Measurements from ENCODE around the gene ZNF695. TPM values are rescaled to one million over a fixed set of nuclear protein-coding genes. Genes with fewer than 3 reads are reported as not detected.

ZNF695 gene
- total and polyA plus RNA-seq, 9 of the 15 experiments (the other 6 are each of a cell fraction or from before 2014, with no cell fraction given): 8.7 to 15.2 (median 10.9) TPM

DNA sequence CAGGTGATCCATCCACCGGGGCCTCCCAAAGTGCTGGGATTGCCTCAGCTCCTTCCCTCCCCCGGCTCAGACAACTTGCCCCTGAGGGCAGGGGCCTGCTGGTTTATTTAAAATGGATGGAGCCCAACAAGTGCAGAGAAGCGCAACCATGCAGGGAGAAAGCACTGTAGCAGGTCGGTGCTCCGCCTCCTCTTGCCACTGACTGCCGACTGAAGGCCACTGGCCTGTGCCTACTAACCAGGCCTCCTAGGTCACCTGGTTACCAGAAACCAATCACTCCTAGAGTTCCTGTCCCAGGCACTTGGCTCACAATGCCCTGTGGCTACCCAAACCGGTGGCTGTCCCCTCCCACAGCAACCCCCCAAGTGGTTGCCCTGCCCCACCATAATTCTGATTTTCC is 35.9 kb downstream of the ZNF695 start (continued):
- no peak for TF ChIP-seq ZBED1 (IDR thresholded peaks at IDR 0.05)
- TF ChIP-seq, protein P1, sequence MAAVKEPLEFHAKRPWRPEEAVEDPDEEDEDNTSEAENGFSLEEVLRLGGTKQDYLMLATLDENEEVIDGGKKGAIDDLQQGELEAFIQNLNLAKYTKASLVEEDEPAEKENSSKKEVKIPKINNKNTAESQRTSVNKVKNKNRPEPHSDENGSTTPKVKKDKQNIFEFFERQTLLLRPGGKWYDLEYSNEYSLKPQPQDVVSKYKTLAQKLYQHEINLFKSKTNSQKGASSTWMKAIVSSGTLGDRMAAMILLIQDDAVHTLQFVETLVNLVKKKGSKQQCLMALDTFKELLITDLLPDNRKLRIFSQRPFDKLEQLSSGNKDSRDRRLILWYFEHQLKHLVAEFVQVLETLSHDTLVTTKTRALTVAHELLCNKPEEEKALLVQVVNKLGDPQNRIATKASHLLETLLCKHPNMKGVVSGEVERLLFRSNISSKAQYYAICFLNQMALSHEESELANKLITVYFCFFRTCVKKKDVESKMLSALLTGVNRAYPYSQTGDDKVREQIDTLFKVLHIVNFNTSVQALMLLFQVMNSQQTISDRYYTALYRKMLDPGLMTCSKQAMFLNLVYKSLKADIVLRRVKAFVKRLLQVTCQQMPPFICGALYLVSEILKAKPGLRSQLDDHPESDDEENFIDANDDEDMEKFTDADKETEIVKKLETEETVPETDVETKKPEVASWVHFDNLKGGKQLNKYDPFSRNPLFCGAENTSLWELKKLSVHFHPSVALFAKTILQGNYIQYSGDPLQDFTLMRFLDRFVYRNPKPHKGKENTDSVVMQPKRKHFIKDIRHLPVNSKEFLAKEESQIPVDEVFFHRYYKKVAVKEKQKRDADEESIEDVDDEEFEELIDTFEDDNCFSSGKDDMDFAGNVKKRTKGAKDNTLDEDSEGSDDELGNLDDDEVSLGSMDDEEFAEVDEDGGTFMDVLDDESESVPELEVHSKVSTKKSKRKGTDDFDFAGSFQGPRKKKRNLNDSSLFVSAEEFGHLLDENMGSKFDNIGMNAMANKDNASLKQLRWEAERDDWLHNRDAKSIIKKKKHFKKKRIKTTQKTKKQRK (IDR thresholded peaks at IDR 0.05; ENCODE audit: borderline replicate concordance, low read depth, low read length): no peak
- TF ChIP-seq ZNF561 (CRISPR knock-in tag; conservative IDR thresholded peaks at IDR 0.05): no peak
- TF ChIP-seq STAG1 (CRISPR knock-in tag; IDR thresholded peaks at IDR 0.05; ENCODE audit: borderline replicate concordance): no peak
- TF ChIP-seq FOXK1 (CRISPR knock-in tag; IDR thresholded peaks at IDR 0.05; ENCODE audit: borderline replicate concordance): no peak
- TF ChIP-seq NFIC (IDR thresholded peaks at IDR 0.05): no peak
- TF ChIP-seq NFIX (CRISPR knock-in tag; IDR thresholded peaks at IDR 0.05; ENCODE audit: low read depth): no peak

DNA sequence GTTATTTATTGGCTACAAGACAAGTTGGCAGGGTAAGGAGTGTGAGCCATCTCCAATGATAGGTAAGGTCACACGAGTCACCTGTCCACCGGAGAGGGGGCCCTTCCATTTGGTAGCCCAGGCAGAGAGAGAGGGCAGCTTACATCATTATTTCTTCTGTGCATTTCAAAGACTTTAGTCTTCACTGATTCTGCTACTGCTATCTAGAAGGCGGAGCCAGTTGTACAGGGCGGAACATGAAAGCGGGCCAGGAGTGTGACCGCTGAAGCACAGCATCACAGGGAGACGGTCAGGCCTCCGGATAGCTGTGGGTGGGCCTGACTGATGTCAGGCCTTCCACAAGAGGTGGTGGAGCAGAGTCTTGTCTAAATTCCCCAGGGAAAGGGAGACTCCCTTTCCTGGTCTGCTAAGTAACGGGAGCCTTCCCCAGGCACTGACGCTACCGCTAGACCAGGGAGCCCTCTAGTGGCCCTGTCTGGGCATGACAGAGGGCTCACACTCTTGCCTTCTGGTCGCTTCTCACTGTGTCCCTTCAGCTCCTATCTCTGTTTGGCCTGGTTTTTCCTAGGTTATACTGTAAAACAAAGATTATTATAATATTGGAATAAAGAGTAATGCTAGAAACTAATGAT is 36.7 kb downstream of the ZNF695 start:
- peak in 2 of 4 experiments; percentile 25 to 72 for DNase-seq (ENCODE audit: extremely low read depth in 1 of 4, low spot score in 3 of 4)
- H3K9me1 ChIP-seq (ENCODE audit: control insufficient read depth, insufficient read depth, low read length): no peaks in the 10 kb centered on the region
- peaks cover 9% of the 10 kb centered on the region for H3K9me3 ChIP-seq (replicated peaks; ENCODE audit: control insufficient read depth, insufficient read depth, low read depth, low read length)
- ATAC-seq: peak; percentile 75
- 63% methylated on average over 12 of the region's 12 CpGs for WGBS (ENCODE audit: insufficient coverage, low coverage, missing lambda C conversion rate)
- no TSS peak for BruUV-seq (replicated peaks)
- no peak overlapping the region for H3K27ac ChIP-seq (ENCODE audit: extremely low read depth, low read depth, low read length)
- peak; percentile 83 for FAIRE-seq
- no peak overlapping the region for H3K4me3 ChIP-seq
- H3K4me2 ChIP-seq (ENCODE audit: insufficient read depth, low read length): no peak overlapping the region
- H4K20me1 ChIP-seq (replicated peaks; ENCODE audit: control insufficient read depth, insufficient read depth, low read length): no peaks in the 10 kb centered on the region
- no peak overlapping the region for H3K9ac ChIP-seq (ENCODE audit: insufficient read depth in 1 of 2, low read depth in 2 of 2, low read length in 2 of 2)
- no peaks in the 10 kb centered on the region for H3K27me3 ChIP-seq (ENCODE audit: control insufficient read depth in 2 of 2, insufficient read depth in 2 of 2, low read length in 2 of 2)
- H3K4me1 ChIP-seq (replicated peaks in 1 of 2; ENCODE audit: control insufficient read depth in 2 of 2, insufficient read depth in 2 of 2, low read length in 2 of 2): no peaks in the 10 kb centered on the region
- H3K79me2 ChIP-seq (ENCODE audit: control insufficient read depth, insufficient read depth, low read length): no peaks in the 10 kb centered on the region
- POLR2A ChIA-PET: interaction anchor here (0.5 to 0.6 kb wide), 2 partner anchors 364 to 393 kb away, joined by 3 read pairs; no protein-coding TSS in a partner anchor
- in situ Hi-C loops (cut with MboI) (no loop called here), intact Hi-C loops (cut with micrococcal nuclease) (loop anchor here (1.0 to 5.0 kb wide), 2 partner anchors 64 to 274 kb away; no protein-coding TSS in a partner anchor)
- peak overlapping the region; percentile 43; the same call in 1 of the 2 replicates for H2AFZ ChIP-seq (ENCODE audit: low read depth, low read length)
- CTCF ChIA-PET (ENCODE audit: low intra/inter-chr PET ratio): interaction anchor here (0.7 kb wide), 1 partner anchor 527 kb away, joined by 3 read pairs; no protein-coding TSS in a partner anchor
- no peaks in the 10 kb centered on the region for H3K36me3 ChIP-seq (ENCODE audit: control insufficient read depth, insufficient read depth, low read length)
- no peak for TF ChIP-seq ASH1L (IDR thresholded peaks at IDR 0.05; ENCODE audit: borderline replicate concordance, low read depth, partially characterized antibody)
- TF ChIP-seq, protein P2, sequence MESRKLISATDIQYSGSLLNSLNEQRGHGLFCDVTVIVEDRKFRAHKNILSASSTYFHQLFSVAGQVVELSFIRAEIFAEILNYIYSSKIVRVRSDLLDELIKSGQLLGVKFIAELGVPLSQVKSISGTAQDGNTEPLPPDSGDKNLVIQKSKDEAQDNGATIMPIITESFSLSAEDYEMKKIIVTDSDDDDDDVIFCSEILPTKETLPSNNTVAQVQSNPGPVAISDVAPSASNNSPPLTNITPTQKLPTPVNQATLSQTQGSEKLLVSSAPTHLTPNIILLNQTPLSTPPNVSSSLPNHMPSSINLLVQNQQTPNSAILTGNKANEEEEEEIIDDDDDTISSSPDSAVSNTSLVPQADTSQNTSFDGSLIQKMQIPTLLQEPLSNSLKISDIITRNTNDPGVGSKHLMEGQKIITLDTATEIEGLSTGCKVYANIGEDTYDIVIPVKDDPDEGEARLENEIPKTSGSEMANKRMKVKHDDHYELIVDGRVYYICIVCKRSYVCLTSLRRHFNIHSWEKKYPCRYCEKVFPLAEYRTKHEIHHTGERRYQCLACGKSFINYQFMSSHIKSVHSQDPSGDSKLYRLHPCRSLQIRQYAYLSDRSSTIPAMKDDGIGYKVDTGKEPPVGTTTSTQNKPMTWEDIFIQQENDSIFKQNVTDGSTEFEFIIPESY (CRISPR knock-in tag; IDR thresholded peaks at IDR 0.05): peak; percentile 99
- TF ChIP-seq, protein P3, sequence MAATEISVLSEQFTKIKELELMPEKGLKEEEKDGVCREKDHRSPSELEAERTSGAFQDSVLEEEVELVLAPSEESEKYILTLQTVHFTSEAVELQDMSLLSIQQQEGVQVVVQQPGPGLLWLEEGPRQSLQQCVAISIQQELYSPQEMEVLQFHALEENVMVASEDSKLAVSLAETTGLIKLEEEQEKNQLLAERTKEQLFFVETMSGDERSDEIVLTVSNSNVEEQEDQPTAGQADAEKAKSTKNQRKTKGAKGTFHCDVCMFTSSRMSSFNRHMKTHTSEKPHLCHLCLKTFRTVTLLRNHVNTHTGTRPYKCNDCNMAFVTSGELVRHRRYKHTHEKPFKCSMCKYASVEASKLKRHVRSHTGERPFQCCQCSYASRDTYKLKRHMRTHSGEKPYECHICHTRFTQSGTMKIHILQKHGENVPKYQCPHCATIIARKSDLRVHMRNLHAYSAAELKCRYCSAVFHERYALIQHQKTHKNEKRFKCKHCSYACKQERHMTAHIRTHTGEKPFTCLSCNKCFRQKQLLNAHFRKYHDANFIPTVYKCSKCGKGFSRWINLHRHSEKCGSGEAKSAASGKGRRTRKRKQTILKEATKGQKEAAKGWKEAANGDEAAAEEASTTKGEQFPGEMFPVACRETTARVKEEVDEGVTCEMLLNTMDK (IDR thresholded peaks at IDR 0.05; ENCODE audit: borderline replicate concordance, insufficient read depth, low read depth, low read length, poor library complexity, severe bottlenecking): peak; percentile 40
- no peak for TF ChIP-seq CBX1 (IDR thresholded peaks at IDR 0.05; ENCODE audit: low read depth)
- peak; percentile 75 for TF ChIP-seq SMC3 (conservative IDR thresholded peaks at IDR 0.05; ENCODE audit: insufficient read depth, low read depth, low read length)

Measured in K562 (cell line).